ENCODE measurements around the gene BAZ2A. TPM values are rescaled to one million over a fixed set of nuclear protein-coding genes. Genes with fewer than 3 reads are reported as not detected.

The BAZ2A gene
- total RNA-seq, 3 donors from 2014 or later = 109 to 144 (median 110) TPM

DNA sequence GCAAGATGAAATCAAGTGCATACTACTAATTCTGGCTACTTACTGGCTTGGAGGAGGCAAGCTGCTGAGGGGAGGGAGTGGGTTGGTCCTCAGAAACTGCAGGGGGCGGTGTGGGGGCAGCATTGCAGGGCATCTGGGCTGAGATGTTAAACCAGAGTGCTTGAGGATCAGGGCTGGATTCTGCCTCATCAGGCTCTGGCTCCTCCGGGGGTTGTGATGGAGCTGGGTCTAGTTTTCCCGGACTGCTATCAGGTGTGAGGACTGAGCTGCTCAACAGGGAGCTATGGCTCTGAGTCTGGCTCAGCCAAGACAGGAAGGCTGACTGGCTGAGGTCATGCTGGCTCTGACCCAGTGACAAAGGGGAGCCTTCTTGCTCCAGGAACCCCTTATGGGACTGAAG, 28.6 kb downstream of the BAZ2A start:
- peaks cover 30% of the 10 kb centered on the region for H3K36me3 ChIP-seq (ENCODE audit: low read depth)
- peak; percentile 31 for ATAC-seq
- intact Hi-C loops (cut with DNase I, micrococcal nuclease) = no loop called here
- DNase-seq = peak in 1 of 3 donors; percentile 26
- no peak for TF ChIP-seq CTCF (IDR thresholded peaks at IDR 0.05)
- no peaks in the 10 kb centered on the region for H3K9me3 ChIP-seq
- H3K4me1 ChIP-seq (ENCODE audit: low read depth) = no peaks in the 10 kb centered on the region
- H3K4me3 ChIP-seq = no peak overlapping the region

- DNase-seq = no peak
- TF ChIP-seq CTCF (IDR thresholded peaks at IDR 0.05) = no peak
- Histone ChIP-seq H3K4me1 (ENCODE audit: low read depth) (no peaks in the 10 kb centered on the region), H3K9me3 (no peaks in the 10 kb centered on the region), H3K4me3 (no peak overlapping the region), H3K36me3 (ENCODE audit: low read depth) (peaks cover 30% of the 10 kb centered on the region)
- intact Hi-C loops (cut with DNase I, micrococcal nuclease) = no loop called here
- no peak for ATAC-seq
Measured at GRCh38 chr12:56600753-56601152, 29.4 kb downstream of the BAZ2A start.

DNA sequence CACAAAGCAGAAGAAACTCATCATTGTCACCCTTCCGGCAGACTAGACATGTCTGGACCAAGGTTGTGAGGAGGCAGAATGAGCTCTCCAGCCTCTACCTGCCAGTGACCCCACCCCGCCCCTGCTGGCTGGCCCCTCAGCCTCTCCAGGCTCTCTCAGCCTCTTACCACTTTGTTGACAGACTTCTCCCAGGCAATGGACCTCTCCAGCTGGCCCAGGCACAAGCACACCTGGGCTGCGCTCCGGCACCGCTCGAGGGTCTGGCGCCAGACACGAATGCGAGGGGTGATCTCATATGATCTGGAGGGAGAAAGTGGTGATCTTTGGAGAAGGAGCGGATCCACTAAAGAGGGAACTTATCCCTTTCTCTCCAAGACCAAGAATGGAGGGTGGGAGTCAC, 30.3 kb downstream of the BAZ2A start:
- H3K4me3 ChIP-seq = no peak overlapping the region

GRCh38 chr12:56599041-56599440, 31.1 kb downstream of the BAZ2A start:
- peaks cover 22% of the 10 kb centered on the region for H3K36me3 ChIP-seq (ENCODE audit: low read depth)
- H3K4me1 ChIP-seq (ENCODE audit: low read depth) = no peaks in the 10 kb centered on the region
- DNase-seq (no peak), ATAC-seq (no peak)
- intact Hi-C loops (cut with DNase I, micrococcal nuclease) = no loop called here
- no peak for TF ChIP-seq CTCF (IDR thresholded peaks at IDR 0.05)
- H3K4me3 ChIP-seq = no peak overlapping the region
- H3K9me3 ChIP-seq = no peaks in the 10 kb centered on the region

More for the DNA sequence above, 30.3 kb downstream of the BAZ2A start:
- intact Hi-C loops (cut with DNase I, micrococcal nuclease) = no loop called here
- Histone ChIP-seq H3K9me3 (no peaks in the 10 kb centered on the region), H3K4me1 (ENCODE audit: low read depth) (no peaks in the 10 kb centered on the region), H3K36me3 (ENCODE audit: low read depth) (peaks cover 24% of the 10 kb centered on the region)
- no peak for DNase-seq
- no peak for ATAC-seq
- no peak for TF ChIP-seq CTCF (IDR thresholded peaks at IDR 0.05)

- Histone ChIP-seq H3K4me1 (ENCODE audit: low read depth) (no peaks in the 10 kb centered on the region), H3K4me3 (no peak overlapping the region), H3K36me3 (ENCODE audit: low read depth) (peaks cover 10% of the 10 kb centered on the region), H3K9me3 (no peaks in the 10 kb centered on the region)
- DNase-seq = no peak
- no peak for ATAC-seq
- no peak for TF ChIP-seq CTCF (IDR thresholded peaks at IDR 0.05)
- intact Hi-C loops (cut with DNase I, micrococcal nuclease) = no loop called here
Measured at GRCh38 chr12:56596815-56597214, 33.3 kb downstream of the BAZ2A start.
